Endothelial cell of umbilical vein (primary cell): ENCODE results near the gene NAP1L1. TPM values are rescaled to one million over a fixed set of nuclear protein-coding genes. Genes with fewer than 3 reads are reported as not detected.

ENCODE experiments used
- BruUV-seq: library from RNA; stranded (reverse); fragments of 400-500 nt; replicated peaks from 2 replicates; lab custom pipeline; 2021; lab: Mats Ljungman, UMichigan
- CTCF ChIA-PET: fragments of 300-600, 350-600 bp; sonication (Branson Sonifier 250); formaldehyde crosslinking; loops from one replicate; lab custom pipeline; 2021; ENCODE audit warnings: antibody characterized with exemption, inconsistent platforms; lab: Charles Lee
- POLR2A ChIA-PET: fragments of 300-600, 350-600 bp; sonication (Branson Sonifier 250); formaldehyde crosslinking; loops from one replicate; lab custom pipeline; 2021; ENCODE audit warnings: antibody characterized with exemption, inconsistent platforms; lab: Charles Lee
- DNase-seq: peaks from one replicate; pipeline ENCODE4 v3.0.0-alpha.2; 2011; ENCODE audit warnings: low read depth, low spot score
- FAIRE-seq: peaks from 2 replicates; lab custom pipeline; 2011; peaks lifted over from hg19 to GRCh38; lab: Jason Lieb, UNC
- H2AFZ ChIP-seq: 2 replicates; pipeline ENCODE4 v1.6.0; 2012; ENCODE audit warnings: low read depth, low read length, control low read depth, inconsistent platforms
- H3K27ac ChIP-seq: 2 replicates; pipeline ENCODE4 v1.5.1; 2011; ENCODE audit warnings: low read depth, mild to moderate bottlenecking, control low read depth, low read length, moderate library complexity; ENCODE audit not compliant: insufficient read depth
- H3K27me3 ChIP-seq, 2 experiments: 2 replicates each; pipeline versions ENCODE4 v1.6.0 to v1.6.1; 2011; ENCODE audit warnings: low read length in 2 of 2, mixed read lengths in 1 of 2; ENCODE audit not compliant: control insufficient read depth in 2 of 2, insufficient read depth in 2 of 2
- H3K36me3 ChIP-seq, 2 experiments: 2 replicates in 1 of 2; 3 replicates in 1 of 2; pipeline ENCODE4 v1.5.1; 2011; ENCODE audit warnings: low read length in 2 of 2, mild to moderate bottlenecking in 1 of 2, moderate library complexity in 1 of 2; ENCODE audit not compliant: control insufficient read depth in 2 of 2, insufficient read depth in 2 of 2; ENCODE audit errors: extremely low read depth in 1 of 2
- H3K4me1 ChIP-seq: 3 replicates; pipeline ENCODE4 v1.5.1; 2011; ENCODE audit warnings: mild to moderate bottlenecking, low read length; ENCODE audit not compliant: control insufficient read depth, insufficient read depth; ENCODE audit errors: extremely low read depth
- H3K4me2 ChIP-seq: 2 replicates; pipeline ENCODE4 v1.6.1; 2011; ENCODE audit warnings: low read length, control low read depth, mixed read lengths; ENCODE audit not compliant: insufficient read depth
- H3K4me3 ChIP-seq, 3 experiments: fragments of 200-600 bp in 1 of 3; sonication (generic), shearing (Covaris generic) in 1 of 3; replicated peaks in 1 of 3; 2 replicates each; pipeline ENCODE4 v1.5.1; 2011 to 2016; ENCODE audit warnings: control low read depth in 3 of 3, low read length in 3 of 3, mild to moderate bottlenecking in 2 of 3, inconsistent platforms in 1 of 3, low read depth in 1 of 3, moderate library complexity in 1 of 3; ENCODE audit not compliant: insufficient read depth in 1 of 3
- H3K79me2 ChIP-seq: 2 replicates; pipeline ENCODE4 v1.6.0; 2012; ENCODE audit warnings: low read length, inconsistent platforms; ENCODE audit not compliant: control insufficient read depth, insufficient read depth
- H3K9ac ChIP-seq: replicated peaks from 2 replicates; pipeline ENCODE3; 2011; ENCODE audit warnings: low read length, control low read depth; ENCODE audit not compliant: insufficient read depth; ENCODE audit errors: extremely low read depth
- H3K9me1 ChIP-seq: replicated peaks from 3 replicates; pipeline ENCODE4 v1.6.0; 2011; ENCODE audit warnings: mild to moderate bottlenecking, low read length; ENCODE audit not compliant: control insufficient read depth, insufficient read depth; ENCODE audit errors: extremely low read depth
- H3K9me3 ChIP-seq: replicated peaks from 2 replicates; pipeline ENCODE4 v1.5.1; 2012; ENCODE audit warnings: low read length, inconsistent platforms; ENCODE audit not compliant: control insufficient read depth, insufficient read depth
- H4K20me1 ChIP-seq: replicated peaks from 2 replicates; pipeline ENCODE3; 2011; ENCODE audit warnings: mild to moderate bottlenecking, low read length; ENCODE audit not compliant: control insufficient read depth, insufficient read depth; ENCODE audit errors: extremely low read depth
- FOS ChIP-seq: IDR thresholded peaks from 2 replicates; pipeline ENCODE4 v1.6.1; 2011; ENCODE audit warnings: mild to moderate bottlenecking, low read length, moderate library complexity, borderline replicate concordance; ENCODE audit not compliant: insufficient read depth
- JUN ChIP-seq: IDR thresholded peaks from 2 replicates; pipeline ENCODE4 v1.6.1; 2011; ENCODE audit warnings: borderline replicate concordance, low read depth; ENCODE audit not compliant: insufficient read length, insufficient read depth
- MYC ChIP-seq: IDR thresholded peaks from one replicate; pipeline ENCODE4 v1.6.1; 2011; ENCODE audit warnings: mild to moderate bottlenecking, low read depth, low read length
- POLR2AphosphoS5 ChIP-seq: IDR thresholded peaks from 2 replicates; pipeline ENCODE4 v1.6.1; 2012; ENCODE audit warnings: low read depth, mild to moderate bottlenecking, control low read depth, low read length, moderate library complexity; ENCODE audit not compliant: insufficient read depth
- dilution Hi-C: fragments of 300-500 bp; cut with MboI; formaldehyde crosslinking; loops from one replicate; pipeline ENCODE4 v1.15.0; 2019; ENCODE audit warnings: low sequenced_read_pairs; ENCODE audit not compliant: extremely low pct_ligation_motif_present
- intact Hi-C: fragments of 100-400 bp; cut with micrococcal nuclease; formaldehyde crosslinking; loops from one replicate; pipeline ENCODE4 v1.10.0; 2022
- polyA plus RNA-seq, 4 experiments: library from polyadenylated mRNA; depleted of rRNA in 3 of 4; stranded (reverse) in 3 of 4; unstranded in 1 of 4; fragments of >200 nt; gene quantifications; 2 replicates each; pipeline versions ENCODE4 v1.2.1 to v1.2.3, GENCODE V29; 2011 to 2012; ENCODE audit warnings: missing spikeins in 1 of 4
- total RNA-seq: library from RNA; stranded (reverse); gene quantifications from 2 replicates; pipeline ENCODE4 v1.2.3, GENCODE V29; 2021
- TF ChIP-seq, protein P1 (sequence below): IDR thresholded peaks from 2 replicates; pipeline ENCODE4 v1.6.1; 2011; ENCODE audit not compliant: insufficient read depth, insufficient read length

Gene NAP1L1
- total and polyA plus RNA-seq, 2 donors (not counting 3 experiments of a cell fraction or from before 2014, with no cell fraction given) = 127 to 649 TPM

DNA sequence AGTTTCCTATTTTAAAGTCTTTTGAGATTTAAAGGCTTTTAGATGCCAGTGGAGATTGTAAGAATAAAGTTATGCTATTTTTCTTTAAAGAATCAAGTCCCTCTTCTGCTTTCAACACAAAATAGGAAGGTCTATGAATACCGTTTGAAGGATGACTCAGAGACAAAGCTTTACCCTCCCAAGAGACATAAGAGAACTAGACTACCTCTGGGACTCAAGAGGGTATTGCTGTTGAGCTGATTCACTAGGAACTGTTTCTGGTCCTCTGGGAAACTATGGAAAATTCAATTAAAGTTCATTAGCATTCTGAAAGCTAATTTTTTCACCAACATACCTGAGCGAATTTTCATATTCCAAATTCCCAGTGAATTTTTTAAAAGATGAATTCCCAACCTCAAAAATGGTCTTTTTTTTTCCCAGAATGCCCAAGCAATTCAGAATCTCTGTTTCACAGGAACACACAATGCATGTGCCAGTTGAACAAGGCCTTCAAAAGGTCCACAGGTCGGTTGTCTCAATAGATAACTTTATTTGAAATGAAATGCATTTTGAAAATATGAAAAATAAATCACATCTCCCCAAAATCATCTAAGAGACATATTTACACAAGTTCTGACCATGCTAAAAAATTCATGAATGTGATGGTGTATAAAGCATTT, 59.4 kb downstream of the NAP1L1 start:
- ChIA-PET POLR2A (interaction anchor here (1.0 to 2.2 kb wide), 5 partner anchors 43 to 498 kb away, joined by 3 to 6 read pairs (median 3); no protein-coding TSS in a partner anchor), CTCF (interaction anchor here (1.0 to 2.3 kb wide), 7 partner anchors 46 to 691 kb away, joined by 3 to 8 read pairs (median 4); partner anchors contain the start of gene GLIPR1L1)
- H3K9me1 ChIP-seq = no peaks in the 10 kb centered on the region
- FAIRE-seq (no peak), DNase-seq (peak; percentile 42)
- no TSS peak for BruUV-seq
- H2AFZ ChIP-seq = no peak overlapping the region
- H3K4me3 ChIP-seq = no peak overlapping the region
- H3K36me3 ChIP-seq = peaks cover 0 to 8% of the 10 kb centered on the region in 2 experiments
- H3K27ac ChIP-seq = peak overlapping the region; percentile 80
- H3K79me2 ChIP-seq = peaks cover 25% of the 10 kb centered on the region
- no peaks in the 10 kb centered on the region for H4K20me1 ChIP-seq
- peaks cover 53% of the 10 kb centered on the region for H3K4me1 ChIP-seq
- dilution Hi-C loops = loop anchor here (25.0 kb wide), 1 partner anchor 513 kb away; the partner anchor contains the start of gene KRR1
- no peak overlapping the region for H3K4me2 ChIP-seq
- no peak for TF ChIP-seq JUN
- peak; percentile 64 for TF ChIP-seq FOS
- TF ChIP-seq POLR2AphosphoS5 = peak; percentile 28
- TF ChIP-seq MYC = no peak
- TF ChIP-seq, protein P1, sequence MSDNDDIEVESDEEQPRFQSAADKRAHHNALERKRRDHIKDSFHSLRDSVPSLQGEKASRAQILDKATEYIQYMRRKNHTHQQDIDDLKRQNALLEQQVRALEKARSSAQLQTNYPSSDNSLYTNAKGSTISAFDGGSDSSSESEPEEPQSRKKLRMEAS = no peak
- intact Hi-C loops = no loop called here
- no peaks in the 10 kb centered on the region for H3K27me3 ChIP-seq
- no peaks in the 10 kb centered on the region for H3K9me3 ChIP-seq
- no peak overlapping the region for H3K9ac ChIP-seq
